DOHH2 (cell line): ENCODE results near the gene TADA2B.

Experiments
- CTCF ChIP-seq: fragments of 200-600 bp; sonication (generic); IDR thresholded peaks from one replicate; pipeline ENCODE4 v1.5.1; 2014; ENCODE audit warnings: antibody characterized with exemption, mild to moderate bottlenecking, low read depth, low read length; ENCODE audit not compliant: poor library complexity, severe bottlenecking
- EZH2phosphoT487 ChIP-seq: fragments of 200-600 bp; sonication (generic); IDR thresholded peaks from 2 replicates; pipeline ENCODE4 v1.6.1; 2017; ENCODE audit warnings: borderline replicate concordance, mild to moderate bottlenecking, antibody characterized with exemption, low read length, moderate library complexity, mixed read lengths

GRCh38 chr4:7087036-7087435 is 43.9 kb downstream of the TADA2B start:
- TF ChIP-seq CTCF (no peak), EZH2phosphoT487 (no peak)
